ENCODE results near the gene BICD1. TPM values are rescaled to one million over a fixed set of nuclear protein-coding genes. Genes with fewer than 3 reads are reported as not detected.
A peak's percentile ranks its signal among the peaks of the same experiment; 100 is the strongest.
"Not testable (repeated sequence)": the region's sequence is repeated elsewhere in the genome, so short reads cannot be mapped to it uniquely, and the experiment has no call there.

BICD1 gene
- total RNA-seq, 1 donor from 2014 or later, result 30.1 TPM

- no peak for DNase-seq (ENCODE audit: low spot score)
These were observed 141.9 kb downstream of the BICD1 start for GRCh38 chr12:32248441-32249140.

DNA sequence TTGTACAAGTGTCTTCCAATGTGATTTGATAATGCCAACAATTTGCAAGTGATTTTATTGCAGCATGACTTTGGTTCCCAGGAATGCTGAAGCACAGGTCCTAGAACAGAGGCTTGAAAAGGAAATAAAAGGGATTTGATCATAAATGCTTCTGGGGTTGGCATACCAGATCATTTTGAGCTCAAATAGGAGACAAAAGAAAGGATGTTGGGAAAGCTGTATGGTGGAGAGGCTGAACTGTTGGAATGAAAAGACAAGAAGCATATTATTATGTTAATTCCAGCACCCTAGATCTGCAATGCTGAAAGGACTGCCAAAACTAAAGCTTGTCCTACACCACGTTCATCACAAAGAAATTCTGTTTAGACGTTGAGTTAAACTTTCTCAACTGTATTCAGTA lies 143.1 kb downstream of the BICD1 start:
- no peak for DNase-seq (ENCODE audit: low spot score)

DNA sequence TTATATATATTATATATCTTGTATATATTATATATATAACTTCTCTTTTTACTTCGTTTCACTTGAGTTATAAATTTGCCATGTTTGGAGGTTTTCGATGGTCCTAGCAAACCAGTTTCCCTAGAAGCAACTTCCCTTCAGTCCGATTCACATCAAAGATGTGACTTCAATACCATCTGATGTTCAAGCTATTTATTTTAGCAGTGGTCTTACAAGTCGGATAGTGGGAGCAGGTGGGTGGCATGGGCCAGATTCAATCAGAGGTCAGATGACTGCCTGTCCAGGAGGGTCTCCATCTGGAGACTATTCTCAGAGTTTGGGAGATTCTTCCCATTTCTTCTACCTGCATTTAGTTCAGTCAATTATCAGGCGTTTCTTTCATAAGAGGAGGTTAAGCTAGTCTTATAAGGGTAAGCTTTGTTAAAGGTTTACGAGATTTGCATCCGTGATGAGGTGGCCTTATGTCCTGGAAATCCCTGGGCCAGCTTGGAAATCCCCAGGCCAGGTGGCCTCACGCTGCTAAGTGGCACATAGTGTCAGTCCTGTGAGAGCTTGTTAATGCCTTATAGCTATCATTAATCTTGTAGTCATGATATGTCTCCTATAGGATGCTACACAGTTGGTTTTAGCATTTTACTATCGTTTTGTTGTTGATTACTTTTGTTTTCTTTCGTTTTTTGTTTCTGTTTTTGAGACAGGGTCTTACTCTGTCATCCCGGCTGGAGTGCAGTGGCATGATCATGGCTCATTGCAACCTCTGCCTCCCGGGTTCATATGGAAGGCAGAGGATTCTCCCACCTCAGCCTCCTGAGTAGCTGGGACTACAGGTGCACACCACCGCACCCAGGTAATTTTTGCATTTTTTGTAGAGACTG lies 145.8 kb downstream of the BICD1 start:
- no peak for DNase-seq (ENCODE audit: low spot score)

DNA sequence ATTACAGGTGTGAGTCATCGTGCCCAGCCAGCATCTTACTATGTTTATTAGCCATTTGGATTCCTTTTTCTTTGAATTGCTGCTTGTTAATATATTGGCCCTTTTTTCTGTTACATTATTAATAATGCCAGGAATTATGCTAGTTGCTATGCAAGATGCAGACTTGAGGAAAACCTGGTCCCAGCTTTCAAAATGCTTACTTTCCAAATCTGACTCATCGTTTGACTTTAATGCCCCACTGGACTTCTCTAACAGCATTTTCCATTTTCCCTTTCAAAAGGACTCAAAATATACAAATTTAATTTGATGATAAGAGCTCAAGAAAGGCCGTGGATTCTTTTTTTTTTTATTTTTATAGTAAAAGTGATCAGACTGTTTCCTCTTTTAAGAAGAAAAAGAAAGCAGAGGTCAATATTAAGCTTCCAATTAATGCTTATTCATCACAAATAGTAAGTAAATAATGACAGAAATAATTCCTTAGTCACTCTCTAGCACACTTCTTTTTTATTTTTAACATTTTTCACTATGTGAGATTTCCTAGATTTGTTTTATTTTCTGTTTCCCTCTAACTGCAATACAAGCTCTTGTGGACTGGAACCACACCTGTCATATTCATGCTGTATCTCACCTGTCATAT lies 146.6 kb downstream of the BICD1 start:
- DNase-seq (ENCODE audit: low spot score), result no peak

DNA sequence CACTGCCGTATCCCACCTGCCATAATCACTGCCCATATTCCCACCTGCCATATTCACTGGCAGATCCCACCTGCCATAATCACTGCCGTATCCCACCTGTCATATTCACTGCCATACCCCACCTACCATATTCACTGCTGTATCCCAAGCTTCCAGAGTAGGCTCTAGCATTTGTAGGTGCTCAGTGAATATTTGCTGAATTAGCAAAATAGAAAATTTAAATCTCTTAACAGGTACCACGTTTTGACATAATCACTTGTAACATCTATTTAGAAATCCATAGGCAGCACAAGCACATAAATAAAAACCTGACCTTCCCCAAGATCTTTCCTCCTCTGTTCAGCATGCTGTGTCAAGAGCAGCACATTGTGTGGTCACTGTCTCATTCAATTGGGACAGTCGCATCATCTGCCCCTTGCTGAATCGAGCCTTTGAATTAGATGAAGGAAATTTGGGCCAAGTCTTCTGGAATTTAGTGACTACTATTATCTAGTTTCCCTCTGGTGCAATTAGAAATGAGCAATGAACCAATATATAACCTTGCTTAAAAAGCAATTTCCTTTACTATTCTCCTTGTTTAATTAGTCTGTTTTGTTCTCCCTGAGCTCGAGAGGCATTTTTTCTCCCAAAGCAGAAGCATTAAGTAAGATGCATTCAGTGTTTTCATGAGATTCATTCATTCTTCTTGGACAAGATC lies 147.8 kb downstream of the BICD1 start:
- no peak for DNase-seq (ENCODE audit: low spot score)

- DNase-seq (ENCODE audit: low spot score), result no peak
These were observed 148.9 kb downstream of the BICD1 start for GRCh38 chr12:32255588-32255987.

- DNase-seq (ENCODE audit: low spot score), result no peak
These were observed 151.2 kb downstream of the BICD1 start for GRCh38 chr12:32257695-32258496.

GRCh38 chr12:32260696-32261095 lies 154.0 kb downstream of the BICD1 start:
- no peak for DNase-seq (ENCODE audit: low spot score)

- no peak for DNase-seq (ENCODE audit: low spot score)
These were observed 155.0 kb downstream of the BICD1 start for GRCh38 chr12:32261638-32262037.

- DNase-seq (ENCODE audit: low spot score), result no peak
These were observed 158.3 kb downstream of the BICD1 start for GRCh38 chr12:32264961-32265360.

DNA sequence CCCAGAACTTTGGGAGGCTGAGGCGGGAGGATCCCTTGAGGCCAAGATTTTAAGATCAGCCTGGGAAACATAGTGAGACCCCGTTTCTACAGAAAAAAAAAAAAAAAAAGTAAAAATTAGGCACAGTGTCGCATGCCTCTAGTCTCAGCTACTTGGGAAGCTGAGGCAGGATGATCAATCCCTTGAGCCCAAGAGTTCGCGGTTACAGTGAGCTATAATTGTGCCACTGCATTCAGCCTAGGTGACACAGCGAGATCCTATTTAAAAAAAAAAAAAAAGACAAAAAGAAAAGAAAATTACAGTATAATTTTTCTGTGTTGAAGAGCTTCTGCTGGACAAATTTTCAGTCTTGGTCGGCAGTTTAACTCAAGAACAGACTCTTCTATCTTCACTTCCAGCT lies 158.8 kb downstream of the BICD1 start:
- no peak for DNase-seq (ENCODE audit: low spot score)

DNA sequence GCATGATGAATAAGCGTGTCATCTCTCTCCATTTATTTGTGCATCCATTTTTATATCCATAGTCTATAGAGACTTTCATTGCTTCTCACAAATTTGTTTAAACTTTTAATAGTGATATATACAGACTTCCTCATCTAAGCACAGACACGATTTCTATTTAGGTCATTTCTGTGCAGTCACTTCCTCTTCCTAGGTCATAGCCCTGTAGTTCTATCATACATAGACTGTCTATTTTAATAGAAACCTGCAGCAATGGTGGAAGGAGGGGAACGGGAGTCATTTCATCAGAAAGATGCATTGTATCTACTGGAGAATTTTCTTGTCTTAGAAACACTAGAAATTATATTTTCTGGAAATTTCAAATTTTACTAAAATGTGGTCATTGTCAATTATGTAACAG lies 159.3 kb downstream of the BICD1 start:
- DNase-seq (ENCODE audit: low spot score), result no peak

GRCh38 chr12:32266756-32267155 lies 160.1 kb downstream of the BICD1 start:
- no peak for DNase-seq (ENCODE audit: low spot score)

- peak; percentile 66 for DNase-seq (ENCODE audit: low spot score)
These were observed 164.4 kb downstream of the BICD1 start for GRCh38 chr12:32270818-32271710.

DNA sequence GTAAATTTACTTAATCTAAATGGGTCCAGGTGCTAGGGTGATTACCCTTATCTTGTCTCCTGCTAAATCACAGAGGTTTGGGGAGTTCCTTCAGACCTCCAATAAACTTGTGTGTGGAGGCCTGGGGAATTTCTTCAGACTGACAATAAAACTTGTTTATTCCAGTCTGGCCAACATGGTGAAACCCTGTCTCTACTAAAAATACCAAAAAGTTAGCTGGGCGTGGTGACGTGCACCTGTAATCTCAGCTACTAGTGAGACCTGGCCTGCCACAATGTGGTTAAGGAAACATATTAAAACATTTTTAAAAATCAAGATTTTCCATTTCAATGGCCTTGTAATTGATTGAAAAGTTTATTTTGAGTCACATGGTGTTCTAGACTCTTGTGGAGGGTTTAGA lies 165.8 kb downstream of the BICD1 start:
- DNase-seq (ENCODE audit: low spot score), result no peak

DNA sequence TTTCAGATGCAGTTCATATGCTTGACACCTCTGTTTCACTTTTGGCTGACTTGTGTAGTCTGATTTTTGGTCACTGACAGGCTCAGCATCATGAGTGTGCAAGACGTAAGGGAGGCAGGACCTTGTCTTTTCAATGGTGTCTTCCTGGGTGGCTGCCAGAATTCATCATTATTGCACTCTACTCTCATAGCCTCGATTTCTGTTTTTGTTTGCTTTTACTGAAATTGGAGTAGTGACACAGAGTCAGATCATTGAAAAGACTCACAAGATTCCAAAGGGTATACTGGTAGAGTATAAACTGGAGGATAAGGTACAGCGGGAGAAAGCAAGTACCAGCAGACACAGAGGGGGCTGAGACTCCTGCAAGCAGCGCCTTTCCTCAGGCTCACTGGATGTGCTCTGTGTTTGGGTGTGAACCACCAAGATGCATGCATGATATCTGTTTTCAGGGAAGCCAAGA lies 166.4 kb downstream of the BICD1 start:
- DNase-seq (ENCODE audit: low spot score), result no peak

GRCh38 chr12:32273712-32274111 lies 167.1 kb downstream of the BICD1 start:
- peak; percentile 15 for DNase-seq (ENCODE audit: low spot score)

DNA sequence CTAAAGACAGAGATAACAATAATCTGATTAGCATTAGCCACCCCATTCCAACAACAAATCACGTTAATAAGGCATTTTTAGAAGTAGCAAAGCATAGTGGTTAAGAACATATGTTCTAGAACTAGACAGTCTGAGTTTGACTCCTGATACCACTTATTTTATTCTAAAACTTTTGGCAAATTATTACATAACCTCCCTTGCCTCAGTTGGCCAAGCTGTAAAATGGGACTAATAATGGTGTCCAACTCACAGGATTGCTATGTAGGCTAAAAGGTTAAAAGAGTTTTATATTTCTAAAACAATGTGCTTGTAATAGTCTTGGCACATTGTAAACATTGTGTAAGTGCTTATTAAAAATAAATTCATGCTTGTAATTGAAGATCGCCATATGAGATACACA lies 168.0 kb downstream of the BICD1 start:
- DNase-seq (ENCODE audit: low spot score), result no peak

- not testable (repeated sequence) for DNase-seq (ENCODE audit: low spot score)
These were observed 168.9 kb downstream of the BICD1 start for GRCh38 chr12:32275520-32275919.

GRCh38 chr12:32277774-32278173 lies 171.1 kb downstream of the BICD1 start:
- no peak for DNase-seq (ENCODE audit: low spot score)

Measured in mucosa of gallbladder (tissue), 1 donor.